ENCODE results near the gene SMARCD1.

SMARCD1 gene

GRCh38 chr12:50089730-50090129 is 4.6 kb downstream of the SMARCD1 start:
- Histone ChIP-seq H3K9ac (ENCODE audit: low read length) (no peak overlapping the region), H3K36me3 (replicated peaks; ENCODE audit: insufficient read depth, low read length) (peaks cover 18% of the 10 kb centered on the region; the same call in 1 of the 2 replicates), H3K4me1 (ENCODE audit: low read length) (peaks cover 15% of the 10 kb centered on the region), H2AFZ (ENCODE audit: low read length) (no peak overlapping the region), H3K27me3 (replicated peaks; ENCODE audit: insufficient read depth, low read length) (no peaks in the 10 kb centered on the region), H3K4me3 (ENCODE audit: low read length) (no peak overlapping the region), H4K20me1 (ENCODE audit: insufficient read depth, low read length) (no peaks in the 10 kb centered on the region), H3K9me3 (replicated peaks; ENCODE audit: insufficient read depth, low read length) (no peaks in the 10 kb centered on the region), H3K79me2 (ENCODE audit: low read length) (peaks cover 42% of the 10 kb centered on the region), H3K9me2 (replicated peaks; ENCODE audit: insufficient read depth, low read length) (no peaks in the 10 kb centered on the region), H3F3A (ENCODE audit: insufficient read depth, low read length) (peaks cover 20% of the 10 kb centered on the region), H3K27ac (ENCODE audit: low read length) (no peak overlapping the region), H3K4me2 (ENCODE audit: low read depth, low read length) (no peak overlapping the region)
- TF ChIP-seq EZH2 (optimal IDR thresholded peaks at IDR 0.05; ENCODE audit: low read depth, low read length) (no peak), EZH2phosphoT487 (IDR thresholded peaks at IDR 0.05; ENCODE audit: low read length) (no peak), CTCF (IDR thresholded peaks at IDR 0.05; ENCODE audit: low read length) (no peak)
- no peak for DNase-seq

GRCh38 chr12:50090391-50090790 is 5.2 kb downstream of the SMARCD1 start:
- DNase-seq, result no peak
- Histone ChIP-seq H3K9me3 (replicated peaks; ENCODE audit: insufficient read depth, low read length) (no peaks in the 10 kb centered on the region), H3K4me1 (ENCODE audit: low read length) (peaks cover 15% of the 10 kb centered on the region), H2AFZ (ENCODE audit: low read length) (no peak overlapping the region), H3K9ac (ENCODE audit: low read length) (no peak overlapping the region), H3K4me2 (ENCODE audit: low read depth, low read length) (no peak overlapping the region), H3K9me2 (replicated peaks; ENCODE audit: insufficient read depth, low read length) (no peaks in the 10 kb centered on the region), H3K36me3 (replicated peaks; ENCODE audit: insufficient read depth, low read length) (peaks cover 18% of the 10 kb centered on the region; the same call in 1 of the 2 replicates), H4K20me1 (ENCODE audit: insufficient read depth, low read length) (no peaks in the 10 kb centered on the region), H3K4me3 (ENCODE audit: low read length) (no peak overlapping the region), H3K27ac (ENCODE audit: low read length) (no peak overlapping the region), H3K79me2 (ENCODE audit: low read length) (peaks cover 42% of the 10 kb centered on the region), H3F3A (ENCODE audit: insufficient read depth, low read length) (peaks cover 20% of the 10 kb centered on the region), H3K27me3 (replicated peaks; ENCODE audit: insufficient read depth, low read length) (no peaks in the 10 kb centered on the region)
- TF ChIP-seq CTCF (IDR thresholded peaks at IDR 0.05; ENCODE audit: low read length) (no peak), EZH2 (optimal IDR thresholded peaks at IDR 0.05; ENCODE audit: low read depth, low read length) (no peak), EZH2phosphoT487 (IDR thresholded peaks at IDR 0.05; ENCODE audit: low read length) (no peak)

- Histone ChIP-seq H3K27me3 (replicated peaks; ENCODE audit: insufficient read depth, low read length) (no peaks in the 10 kb centered on the region), H3K36me3 (replicated peaks; ENCODE audit: insufficient read depth, low read length) (peaks cover 10% of the 10 kb centered on the region; the same call in 1 of the 2 replicates), H3K4me3 (ENCODE audit: low read length) (no peak overlapping the region), H4K20me1 (ENCODE audit: insufficient read depth, low read length) (no peaks in the 10 kb centered on the region), H3K4me2 (ENCODE audit: low read depth, low read length) (no peak overlapping the region), H3K4me1 (ENCODE audit: low read length) (no peaks in the 10 kb centered on the region), H3K9me2 (replicated peaks; ENCODE audit: insufficient read depth, low read length) (no peaks in the 10 kb centered on the region), H3K9ac (ENCODE audit: low read length) (no peak overlapping the region), H3K79me2 (ENCODE audit: low read length) (no peaks in the 10 kb centered on the region), H3K27ac (ENCODE audit: low read length) (no peak overlapping the region), H2AFZ (ENCODE audit: low read length) (no peak overlapping the region), H3K9me3 (replicated peaks; ENCODE audit: insufficient read depth, low read length) (no peaks in the 10 kb centered on the region), H3F3A (ENCODE audit: insufficient read depth, low read length) (peaks cover 4% of the 10 kb centered on the region; the same call in 1 of the 2 replicates)
- no peak for DNase-seq
- TF ChIP-seq EZH2phosphoT487 (IDR thresholded peaks at IDR 0.05; ENCODE audit: low read length), result no peak
- no peak for TF ChIP-seq CTCF (IDR thresholded peaks at IDR 0.05; ENCODE audit: low read length)
- TF ChIP-seq EZH2 (optimal IDR thresholded peaks at IDR 0.05; ENCODE audit: low read depth, low read length), result no peak
Observed at GRCh38 chr12:50097952-50098351, 12.8 kb downstream of the SMARCD1 start.

Measured in MM.1S (cell line).